GM21381 (cell line): ENCODE results near the gene ATG13.
"Not testable (repeated sequence)": the region's sequence is repeated elsewhere in the genome, so short reads cannot be mapped to it uniquely, and the experiment has no call there.

Source experiments
- ATAC-seq: cut with Tn5 transposase; IDR thresholded peaks from one replicate; pipeline ENCODE4 v1.9.1; 2021; ENCODE audit warnings: mild to moderate bottlenecking, moderate library complexity; ENCODE audit not compliant: unreplicated experiment

The ATG13 gene

DNA sequence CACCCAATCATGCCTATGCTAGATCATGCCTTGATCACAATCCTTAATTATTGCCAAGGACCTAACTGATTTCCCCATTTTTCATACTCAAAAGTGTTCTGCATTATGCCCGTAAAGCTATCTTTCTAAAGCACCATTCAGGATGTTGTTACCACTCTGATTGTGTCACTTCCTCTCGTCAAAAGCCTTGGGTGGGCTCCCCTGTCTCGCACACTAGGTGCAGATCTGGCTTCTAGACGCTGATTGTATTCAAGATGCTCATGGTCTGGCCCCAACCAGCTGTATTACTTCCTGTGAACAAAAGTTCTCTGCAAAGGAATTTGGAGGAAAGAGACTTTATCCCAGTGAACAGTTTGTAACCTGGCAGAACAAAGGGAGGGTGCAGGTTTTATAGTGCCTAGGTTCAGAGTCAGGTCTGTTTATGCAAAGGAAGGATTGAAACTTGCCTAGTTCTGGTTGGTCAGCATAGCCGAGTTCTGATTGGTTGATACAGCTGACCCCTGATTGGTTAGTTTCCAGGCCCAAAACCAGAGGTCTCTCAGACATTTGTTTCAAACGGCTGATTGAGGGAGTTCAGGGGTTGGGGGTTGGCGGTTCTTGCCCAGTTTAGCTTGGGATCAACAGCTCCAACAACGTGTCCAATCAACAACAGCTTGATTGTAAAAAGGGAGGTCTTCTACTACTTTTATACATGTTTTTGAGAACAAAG, 25.4 kb downstream of the ATG13 start:
- no peak for ATAC-seq

DNA sequence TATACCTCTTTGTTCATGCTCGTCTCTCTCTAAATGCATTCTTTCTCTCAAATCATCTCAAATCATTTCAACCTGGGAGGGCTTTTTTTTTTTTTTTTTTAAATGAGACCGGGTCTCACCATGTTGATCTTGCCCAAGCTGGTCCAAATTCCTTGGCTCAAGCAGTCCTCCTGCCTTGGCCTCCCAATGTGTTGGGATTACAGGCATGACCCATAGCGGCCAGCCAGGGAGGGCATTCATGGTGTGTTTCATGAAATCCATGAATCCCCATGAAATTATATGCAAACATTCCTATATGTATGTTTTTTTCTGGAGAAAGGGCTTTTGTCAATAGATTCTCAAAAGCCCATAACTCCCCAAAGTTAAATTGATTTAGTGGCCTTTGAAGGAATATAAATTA, 26.2 kb downstream of the ATG13 start:
- no peak for ATAC-seq

DNA sequence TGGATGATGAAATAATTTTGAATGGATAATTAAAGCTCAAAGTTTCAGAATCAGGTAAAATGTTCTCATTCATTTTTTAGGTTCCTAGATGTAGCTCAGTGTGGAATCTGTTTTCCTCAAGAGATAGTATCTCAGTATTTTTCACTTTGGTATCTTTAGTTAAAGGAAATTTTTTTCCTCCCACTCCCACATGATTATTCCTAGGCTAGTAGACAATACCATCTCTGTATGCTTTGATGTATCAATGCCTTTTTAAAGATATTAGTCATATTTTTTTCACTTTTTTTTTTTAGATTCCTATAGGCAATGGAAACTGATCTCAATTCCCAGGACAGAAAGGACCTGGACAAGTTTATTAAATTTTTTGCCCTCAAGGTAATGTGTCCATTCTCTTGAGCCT, 26.6 kb downstream of the ATG13 start:
- ATAC-seq = no peak

DNA sequence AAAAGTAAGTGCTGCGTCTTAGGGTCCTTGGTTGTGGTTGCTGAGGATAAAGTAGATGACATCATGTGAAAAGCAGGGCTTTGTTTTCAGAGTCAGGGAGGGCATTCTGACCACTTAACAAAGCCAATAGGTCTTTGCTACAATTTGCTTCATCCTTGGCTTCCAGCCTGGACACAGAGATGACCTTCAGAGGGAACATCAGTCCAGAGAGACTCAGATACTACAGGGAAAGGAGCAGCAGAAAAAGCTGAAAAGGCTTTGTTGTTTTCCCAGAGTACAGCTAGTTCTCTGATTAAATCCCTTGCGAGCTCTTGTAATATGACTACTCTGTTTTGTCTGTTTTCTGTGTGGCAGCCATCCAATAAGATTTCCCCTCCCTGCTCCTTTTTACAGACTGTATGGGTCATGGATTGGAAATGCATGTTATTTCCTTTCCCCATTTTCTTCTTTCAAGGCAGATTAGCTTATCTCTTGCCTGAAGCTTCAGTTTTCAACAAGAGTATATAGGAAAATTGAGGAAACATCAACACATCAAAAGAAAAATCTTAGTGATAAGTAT, 31.9 kb downstream of the ATG13 start:
- ATAC-seq = no peak

DNA sequence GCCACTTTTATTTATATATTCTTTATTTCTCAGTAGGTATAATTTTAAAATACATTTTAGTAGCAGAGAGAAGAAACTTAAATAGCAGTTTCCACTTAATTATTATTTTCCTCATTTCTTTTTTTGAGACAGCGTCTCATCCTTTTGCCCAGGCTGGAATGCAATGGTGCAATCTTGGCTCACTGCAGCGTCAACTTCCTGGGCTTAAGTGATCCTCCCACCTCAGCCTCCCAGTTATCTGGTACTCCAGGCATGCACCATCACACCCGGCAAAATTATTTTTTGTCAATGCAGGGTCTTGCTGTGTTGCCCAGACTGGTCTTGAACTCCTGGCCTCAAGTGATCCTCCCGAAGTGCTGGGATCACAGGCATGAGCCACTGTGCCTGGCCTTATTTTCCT, 38.3 kb downstream of the ATG13 start:
- no peak for ATAC-seq

- ATAC-seq = no peak
Measured at GRCh38 chr11:46657186-46657585, 39.8 kb downstream of the ATG13 start.

GRCh38 chr11:46658259-46658658, 40.9 kb downstream of the ATG13 start:
- no peak for ATAC-seq

DNA sequence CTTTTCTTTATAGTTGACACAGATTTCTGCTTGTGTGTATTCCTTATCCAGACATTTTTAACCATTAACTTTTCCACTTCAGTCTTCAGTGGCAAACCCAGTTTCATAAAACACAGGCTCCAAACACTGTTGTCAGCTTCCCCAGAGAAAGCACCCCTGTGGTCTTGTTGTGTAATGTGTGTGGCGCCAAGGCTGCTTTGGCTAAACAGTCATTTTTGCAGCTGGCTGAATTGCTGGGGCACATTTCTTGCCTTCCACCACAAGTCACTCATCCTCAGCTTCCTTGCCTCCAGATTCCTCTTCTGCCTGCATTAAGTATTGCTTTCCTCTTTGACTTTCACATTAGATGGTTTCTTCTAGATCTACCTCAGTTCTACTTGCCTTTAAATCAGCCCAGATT, 42.6 kb downstream of the ATG13 start:
- no peak for ATAC-seq

GRCh38 chr11:46661836-46662235, 44.5 kb downstream of the ATG13 start:
- no peak for ATAC-seq

GRCh38 chr11:46662366-46662765, 45.0 kb downstream of the ATG13 start:
- no peak for ATAC-seq

DNA sequence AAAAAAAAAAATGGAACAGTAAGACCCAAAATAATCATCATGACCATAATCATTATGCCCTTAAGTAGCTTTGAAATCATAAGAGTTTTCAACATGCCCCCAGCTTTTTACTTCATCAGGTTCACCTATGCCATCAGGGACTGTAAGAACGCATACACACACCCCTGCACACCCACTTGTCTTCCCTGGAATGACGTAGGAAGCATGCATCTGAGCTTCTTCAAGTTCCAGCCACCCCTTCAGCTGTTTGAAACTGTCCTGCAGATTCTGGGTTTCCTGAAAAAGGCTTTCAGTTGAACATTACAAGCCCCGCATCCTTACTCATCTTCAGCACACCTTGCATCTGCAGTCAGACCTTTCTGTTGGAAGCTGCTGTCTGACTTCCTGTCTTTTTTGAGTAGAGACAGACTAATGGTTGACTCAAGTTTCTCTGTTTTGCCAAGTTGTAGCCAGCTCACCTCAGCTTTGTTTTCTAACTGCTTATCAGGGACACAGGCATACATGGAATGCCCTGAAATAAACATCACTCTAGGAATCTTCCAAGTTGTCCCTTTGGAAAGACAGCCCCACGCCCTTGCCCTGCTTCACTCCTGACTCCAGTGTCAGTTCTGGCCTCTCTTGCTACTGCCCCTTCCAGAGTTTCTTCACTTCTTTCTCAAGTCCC, 46.1 kb downstream of the ATG13 start:
- no peak for ATAC-seq

- ATAC-seq = no peak
Measured at GRCh38 chr11:46664612-46665011, 47.3 kb downstream of the ATG13 start.

- no peak for ATAC-seq
Measured at GRCh38 chr11:46665356-46665755, 48.0 kb downstream of the ATG13 start.

DNA sequence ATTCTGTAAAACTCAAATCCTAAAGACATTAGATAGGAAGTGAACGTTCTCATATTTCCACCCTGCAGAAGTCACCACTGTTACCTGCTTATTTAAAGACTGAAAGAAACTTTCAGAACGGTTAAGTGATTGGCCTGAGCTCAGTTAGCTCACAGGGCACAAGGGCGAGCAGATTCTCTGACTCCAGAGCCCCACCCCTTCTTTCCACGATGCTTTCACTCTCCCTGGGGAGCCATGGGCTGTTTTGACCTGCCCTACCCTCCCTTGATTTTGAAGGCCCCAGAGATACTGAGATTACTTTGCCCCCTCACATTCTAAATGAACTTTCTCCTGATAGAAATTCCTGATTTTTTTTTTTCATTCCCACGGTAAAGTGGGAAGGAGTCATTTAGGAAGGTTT, 49.2 kb downstream of the ATG13 start:
- no peak for ATAC-seq

DNA sequence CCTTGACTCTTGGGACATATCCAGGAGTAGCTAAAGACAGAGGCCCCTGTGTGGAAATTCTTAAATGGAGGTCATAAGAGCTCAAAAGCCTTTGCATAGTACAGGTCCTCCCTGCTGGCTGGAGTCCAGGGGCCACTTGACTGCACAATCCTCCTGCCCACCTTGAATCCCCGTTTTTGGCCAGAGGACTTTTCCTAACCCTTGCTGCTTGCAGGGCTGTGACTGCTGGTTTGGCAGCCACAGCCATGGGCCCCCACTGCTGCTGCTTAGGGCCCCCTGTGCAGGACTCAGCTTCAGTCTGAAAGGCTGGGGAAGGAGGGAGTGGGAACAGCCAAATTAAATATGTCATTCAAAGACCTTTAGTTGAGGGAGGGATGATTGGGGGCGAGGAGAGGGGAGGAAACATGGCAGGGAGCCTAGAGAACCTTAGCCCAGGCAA, 49.7 kb downstream of the ATG13 start:
- ATAC-seq = no peak

GRCh38 chr11:46668480-46669085, 51.2 kb downstream of the ATG13 start:
- ATAC-seq = no peak

DNA sequence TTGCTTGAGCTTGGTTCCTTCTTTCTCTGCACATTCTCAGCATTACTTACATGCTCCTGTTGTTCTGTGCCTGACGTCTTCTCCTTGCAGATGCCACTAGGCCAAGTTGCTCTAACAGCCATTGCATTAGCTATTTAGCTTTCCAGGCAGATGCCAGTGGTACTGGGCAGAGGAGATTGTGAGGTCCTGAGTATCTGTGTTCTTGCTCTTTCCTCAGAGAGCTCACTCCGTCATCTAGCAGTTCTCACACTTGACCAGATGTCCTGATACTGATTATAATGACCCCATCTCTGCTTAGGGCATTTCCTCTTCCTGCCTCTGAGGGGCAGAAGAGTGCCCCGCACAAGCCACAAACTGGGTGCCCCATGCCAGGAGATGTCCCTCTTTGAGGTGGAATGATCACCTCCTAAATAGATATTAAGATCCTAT, 52.4 kb downstream of the ATG13 start:
- ATAC-seq = no peak

- ATAC-seq = not testable (repeated sequence)
Measured at GRCh38 chr11:46670521-46670920, 53.2 kb downstream of the ATG13 start.

GRCh38 chr11:46671958-46672315, 54.6 kb downstream of the ATG13 start:
- ATAC-seq = no peak

DNA sequence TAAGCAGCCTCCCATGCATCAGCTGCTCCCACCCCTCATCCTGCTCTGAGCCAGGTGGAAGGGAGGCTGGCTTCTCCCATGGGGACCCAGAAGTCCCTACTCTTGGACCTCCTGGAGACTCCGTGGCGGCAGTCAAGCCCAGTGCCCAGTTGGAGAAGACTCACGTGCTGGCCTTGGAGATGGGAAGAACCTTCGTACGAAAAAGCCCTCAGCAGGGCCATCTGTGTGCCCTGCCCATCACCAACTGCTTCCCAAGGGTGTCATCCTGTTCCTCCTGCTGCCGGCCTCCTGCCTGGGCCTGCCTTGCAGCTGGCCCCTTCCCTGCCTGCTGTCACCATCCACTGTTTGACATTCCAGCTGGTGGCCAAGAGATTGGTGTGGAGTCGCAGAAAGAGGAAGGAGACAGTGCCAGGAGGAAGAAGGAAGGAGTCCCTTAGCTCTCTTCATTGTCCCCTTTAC, 55.1 kb downstream of the ATG13 start:
- no peak for ATAC-seq

DNA sequence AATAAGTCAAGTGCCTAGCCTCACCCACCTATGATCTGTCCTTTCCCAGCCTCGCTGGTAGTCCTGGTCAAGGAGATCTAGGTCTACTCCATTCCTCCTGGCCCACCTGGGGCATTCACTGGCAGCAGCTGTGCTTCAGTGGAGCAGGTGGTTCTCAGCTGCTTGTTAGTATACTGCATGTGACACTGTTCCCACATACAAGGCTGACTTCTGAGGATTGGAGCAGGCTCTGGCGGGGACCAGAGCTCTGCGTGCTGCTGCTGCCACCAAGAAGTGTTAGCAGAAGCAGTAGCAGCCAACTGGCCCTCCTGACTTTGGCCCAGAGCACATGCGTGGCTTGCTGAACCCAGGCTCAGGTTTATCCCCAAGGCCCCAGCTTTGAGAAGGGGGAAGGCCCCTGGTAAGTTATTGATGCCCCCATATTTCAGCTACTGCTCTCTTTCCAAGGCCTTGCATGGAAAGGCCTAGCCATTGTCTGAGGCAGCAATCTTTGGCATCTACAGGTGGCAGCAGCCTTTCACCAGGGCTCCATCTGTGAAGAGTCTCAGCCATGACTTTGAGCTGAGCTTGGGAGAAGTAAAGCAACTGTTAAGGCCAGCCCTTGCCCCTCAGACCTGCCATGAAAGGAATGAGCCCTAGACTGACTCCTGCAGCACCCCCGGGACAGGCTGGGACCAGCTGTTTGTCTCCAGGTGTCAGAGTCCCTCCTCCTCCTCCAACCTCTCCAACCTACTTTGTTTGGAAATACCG, 56.5 kb downstream of the ATG13 start:
- ATAC-seq = no peak
